Measurements from ENCODE around the gene CLIP4. TPM values are rescaled to one million over a fixed set of nuclear protein-coding genes. Genes with fewer than 3 reads are reported as not detected.

The CLIP4 gene
- total RNA-seq, 2 experiments from 2014 or later, result 25.1 to 26.6 TPM

DNA sequence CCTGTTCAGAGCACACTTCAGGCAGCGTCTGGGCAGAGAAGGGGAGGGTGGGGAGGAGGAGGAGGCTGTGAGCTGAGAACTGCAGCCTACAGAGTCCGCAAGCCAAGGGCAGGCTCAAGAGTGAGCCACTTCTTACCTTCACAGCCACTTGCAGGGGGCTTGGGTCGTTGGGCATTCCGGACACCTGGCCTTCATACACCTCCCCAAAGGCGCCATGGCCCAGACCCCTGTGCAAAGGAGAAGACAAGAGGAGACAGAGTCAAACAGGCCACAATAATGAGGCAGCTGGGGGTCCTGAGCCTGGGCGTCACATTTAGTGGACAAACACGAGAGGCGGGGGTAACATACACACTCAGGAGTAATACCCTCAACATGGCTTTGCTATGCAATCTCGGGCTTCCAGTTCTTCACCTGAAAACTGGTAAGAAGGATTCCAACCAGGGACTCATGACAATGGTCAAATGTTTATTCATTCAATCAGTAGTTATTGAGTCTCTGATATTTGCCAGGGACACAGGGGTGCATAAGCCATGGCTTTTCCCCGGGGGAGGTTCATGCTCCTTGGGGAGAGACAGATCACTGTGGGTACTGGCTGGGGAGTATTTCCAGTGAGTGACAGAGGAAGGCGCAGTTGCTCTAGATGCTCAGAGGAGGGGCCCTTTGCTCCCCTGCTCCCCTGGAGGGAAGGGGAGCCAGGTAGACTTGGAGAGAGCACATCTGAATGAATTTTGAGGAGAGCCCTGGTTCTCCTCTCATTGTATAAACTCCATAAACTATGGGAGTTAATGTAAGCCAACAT is 107.4 kb downstream of the CLIP4 start:
- Mint-ChIP-seq H3K36me3 (ENCODE audit: low read depth) (no peaks in the 10 kb centered on the region), H3K9me3 (no peaks in the 10 kb centered on the region), H3K27ac (no peak overlapping the region), H3K4me1 (ENCODE audit: low read depth) (no peaks in the 10 kb centered on the region), H3K4me3 (no peak overlapping the region), H3K27me3 (ENCODE audit: low read depth) (peaks cover 7% of the 10 kb centered on the region)
- no peak for DNase-seq
- CTCF ChIA-PET, result no interaction called here
- intact Hi-C loops (cut with micrococcal nuclease), result no loop called here

DNA sequence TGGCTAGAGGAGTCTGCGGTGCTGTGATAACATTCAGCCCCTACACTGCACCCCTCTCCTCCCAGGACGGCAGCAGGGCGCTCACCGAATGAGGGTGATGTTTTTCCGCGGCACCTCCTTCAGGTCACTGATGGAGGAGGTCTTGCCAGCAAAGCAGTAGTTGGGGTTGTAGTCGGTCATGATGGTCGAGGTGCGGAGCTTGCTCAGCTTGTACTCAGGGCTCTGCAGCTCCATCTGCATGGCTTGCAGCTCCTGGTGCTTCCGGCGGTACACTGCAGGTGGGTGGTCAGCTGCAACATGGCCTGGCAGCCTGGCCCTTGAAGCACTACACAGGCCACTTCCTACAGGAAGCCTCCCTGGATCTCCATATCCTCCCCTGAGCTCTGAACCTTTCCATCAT is 108.0 kb downstream of the CLIP4 start:
- Mint-ChIP-seq H3K27ac (no peak overlapping the region), H3K27me3 (ENCODE audit: low read depth) (peaks cover 7% of the 10 kb centered on the region), H3K4me1 (ENCODE audit: low read depth) (no peaks in the 10 kb centered on the region), H3K4me3 (no peak overlapping the region), H3K36me3 (ENCODE audit: low read depth) (no peaks in the 10 kb centered on the region), H3K9me3 (no peaks in the 10 kb centered on the region)
- no peak for DNase-seq
- CTCF ChIA-PET, result no interaction called here
- intact Hi-C loops (cut with micrococcal nuclease), result no loop called here

DNA sequence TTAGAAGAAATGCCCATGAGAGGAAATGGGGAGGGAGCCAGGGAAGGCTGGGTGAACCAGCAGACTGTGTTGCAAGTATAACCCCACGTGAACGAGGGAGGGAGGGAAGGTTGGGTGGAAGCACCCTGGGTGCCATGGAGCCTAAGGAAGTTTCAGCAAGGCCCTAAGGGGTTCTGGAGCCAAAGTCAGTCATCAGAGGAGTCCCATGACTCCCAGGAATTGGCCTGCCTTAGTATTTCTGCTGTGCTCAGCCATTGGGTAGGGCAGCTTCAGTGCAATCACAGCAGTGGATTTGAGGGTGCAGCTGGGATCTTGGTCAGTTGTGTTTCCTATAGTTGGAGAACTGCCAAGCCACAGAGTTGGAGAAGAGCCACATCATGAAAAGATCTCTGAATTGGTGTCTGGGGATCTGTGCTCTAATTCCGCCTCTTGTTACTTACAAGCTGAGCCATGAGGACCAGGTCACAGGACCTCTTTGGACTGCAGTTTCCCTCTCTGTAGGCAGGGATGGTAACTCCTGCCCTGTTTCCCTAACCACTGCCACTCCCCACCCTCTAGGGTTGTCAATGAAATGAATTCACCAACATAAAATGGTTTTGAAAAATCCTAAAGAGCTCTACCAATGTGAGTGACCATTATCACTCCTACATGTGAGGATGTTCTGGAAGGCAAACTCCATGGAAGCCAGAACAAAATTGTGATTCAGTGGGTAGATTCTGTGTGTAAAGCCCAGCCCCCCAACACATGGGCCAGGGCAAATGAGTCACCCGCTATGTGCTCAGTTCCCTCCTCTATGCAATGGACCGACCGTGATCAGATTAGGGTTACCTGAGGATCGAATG is 108.9 kb downstream of the CLIP4 start:
- no peak for DNase-seq
- no peaks in the 10 kb centered on the region for H3K9me3 Mint-ChIP-seq
- H3K4me3 Mint-ChIP-seq, result no peak overlapping the region
- CTCF ChIA-PET, result no interaction called here
- H3K36me3 Mint-ChIP-seq (ENCODE audit: low read depth), result no peaks in the 10 kb centered on the region
- no peaks in the 10 kb centered on the region for H3K4me1 Mint-ChIP-seq (ENCODE audit: low read depth)
- H3K27ac Mint-ChIP-seq, result no peak overlapping the region
- H3K27me3 Mint-ChIP-seq (ENCODE audit: low read depth), result peaks cover 7% of the 10 kb centered on the region
- intact Hi-C loops (cut with micrococcal nuclease), result no loop called here

DNA sequence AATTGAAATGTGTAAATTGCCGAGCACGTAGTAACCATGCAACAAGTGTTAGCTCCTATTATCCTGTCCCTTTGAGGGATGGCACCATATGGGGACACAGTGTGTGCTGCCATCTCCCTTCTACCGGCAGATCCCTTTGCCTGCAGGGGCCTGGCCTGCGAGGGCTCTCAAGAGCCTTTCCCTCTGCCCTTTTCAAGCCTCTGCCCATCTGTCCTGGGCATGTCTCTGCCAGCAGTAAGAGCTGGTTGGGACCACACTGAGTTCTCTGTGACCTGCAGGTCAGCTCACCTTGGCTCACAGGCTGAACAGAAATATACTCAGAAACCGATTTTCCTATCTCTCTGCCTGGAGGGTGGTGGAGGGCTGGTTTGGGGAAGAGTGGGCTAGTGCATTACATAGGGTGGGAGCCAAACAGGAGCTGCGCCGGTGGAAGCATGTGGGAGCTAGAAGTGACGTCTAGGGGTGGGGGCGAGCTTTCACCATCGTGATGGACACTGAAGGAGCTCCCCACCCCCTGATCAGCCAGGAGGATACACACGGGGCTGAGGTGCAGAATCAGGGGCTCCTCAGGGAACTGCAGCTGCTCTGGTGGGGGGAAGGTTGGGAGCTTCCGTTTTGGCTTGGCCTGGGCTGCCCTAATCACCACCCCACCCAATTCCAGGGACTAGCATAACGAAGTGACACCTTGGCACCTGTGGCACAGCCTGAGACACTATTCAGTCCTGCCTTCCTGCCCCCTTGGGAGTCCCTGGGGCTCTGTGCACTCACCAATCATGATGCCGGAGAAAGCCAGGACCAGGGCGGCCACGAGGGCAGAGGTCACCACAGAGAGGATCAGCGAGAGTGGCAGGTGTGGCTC is 109.7 kb downstream of the CLIP4 start:
- CTCF ChIA-PET, result interaction anchor here (0.5 kb wide), 1 partner anchor 1412 kb away, joined by 3 read pairs; no protein-coding TSS in a partner anchor
- intact Hi-C loops (cut with micrococcal nuclease), result no loop called here

DNA sequence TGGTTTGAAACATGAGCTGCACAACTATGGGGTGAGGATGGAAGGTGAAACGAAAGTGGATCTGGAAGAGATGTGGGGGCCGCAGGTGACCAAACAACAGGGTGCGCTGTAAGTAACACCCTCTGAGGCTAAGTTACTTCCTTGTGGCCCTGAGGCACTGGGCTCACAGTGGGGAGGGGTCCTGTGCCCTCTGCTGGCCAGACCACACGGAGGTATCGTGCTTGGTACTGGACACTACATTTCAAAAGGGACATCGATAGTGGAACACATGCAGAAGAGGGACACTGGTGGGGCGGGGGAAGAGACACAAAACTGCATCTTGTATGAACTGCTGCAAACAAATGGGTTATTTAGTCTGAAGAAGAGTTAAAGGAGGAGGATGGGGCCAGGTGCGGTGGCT is 110.6 kb downstream of the CLIP4 start:
- H3K4me3 Mint-ChIP-seq, result no peak overlapping the region
- H3K27me3 Mint-ChIP-seq (ENCODE audit: low read depth), result peaks cover 7% of the 10 kb centered on the region
- CTCF ChIA-PET, result no interaction called here
- no peak for DNase-seq
- H3K9me3 Mint-ChIP-seq, result no peaks in the 10 kb centered on the region
- H3K4me1 Mint-ChIP-seq (ENCODE audit: low read depth), result no peaks in the 10 kb centered on the region
- intact Hi-C loops (cut with micrococcal nuclease), result no loop called here
- H3K36me3 Mint-ChIP-seq (ENCODE audit: low read depth), result no peaks in the 10 kb centered on the region
- H3K27ac Mint-ChIP-seq, result no peak overlapping the region

More for the DNA sequence above, 109.7 kb downstream of the CLIP4 start:
- no peak for DNase-seq
- Mint-ChIP-seq H3K36me3 (ENCODE audit: low read depth) (no peaks in the 10 kb centered on the region), H3K9me3 (no peaks in the 10 kb centered on the region), H3K27ac (no peak overlapping the region), H3K27me3 (ENCODE audit: low read depth) (peaks cover 7% of the 10 kb centered on the region), H3K4me3 (no peak overlapping the region), H3K4me1 (ENCODE audit: low read depth) (no peaks in the 10 kb centered on the region)

DNA sequence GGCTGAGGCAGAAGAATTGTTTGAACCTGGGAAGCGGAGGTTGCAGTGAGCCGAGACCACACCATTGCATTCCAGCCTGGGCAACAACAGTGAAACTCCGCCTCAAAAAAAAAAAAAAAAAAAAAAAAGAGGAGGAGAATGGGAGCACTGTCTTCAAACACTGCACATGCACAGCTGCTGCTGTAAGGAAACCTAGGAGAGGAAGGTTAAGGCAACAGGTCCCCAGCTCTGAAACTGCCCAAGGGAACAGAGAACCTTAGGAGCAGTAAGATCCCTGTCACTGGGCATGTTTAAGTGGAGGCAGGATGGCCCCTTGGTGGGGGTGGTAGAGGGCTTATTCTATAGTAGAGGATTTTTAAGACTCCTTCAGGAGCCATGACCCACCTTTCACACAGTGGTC is 111.2 kb downstream of the CLIP4 start:
- no peaks in the 10 kb centered on the region for H3K9me3 Mint-ChIP-seq
- CTCF ChIA-PET, result no interaction called here
- intact Hi-C loops (cut with micrococcal nuclease), result no loop called here
- H3K36me3 Mint-ChIP-seq (ENCODE audit: low read depth), result no peaks in the 10 kb centered on the region
- DNase-seq, result no peak
- H3K4me1 Mint-ChIP-seq (ENCODE audit: low read depth), result no peaks in the 10 kb centered on the region
- no peak overlapping the region for H3K4me3 Mint-ChIP-seq
- H3K27me3 Mint-ChIP-seq (ENCODE audit: low read depth), result peaks cover 7% of the 10 kb centered on the region
- no peak overlapping the region for H3K27ac Mint-ChIP-seq

GRCh38 chr2:29226808-29227207 is 111.6 kb downstream of the CLIP4 start:
- no peaks in the 10 kb centered on the region for H3K9me3 Mint-ChIP-seq
- no peak for DNase-seq
- no peak overlapping the region for H3K27ac Mint-ChIP-seq
- no peak overlapping the region for H3K4me3 Mint-ChIP-seq
- no peaks in the 10 kb centered on the region for H3K4me1 Mint-ChIP-seq (ENCODE audit: low read depth)
- H3K27me3 Mint-ChIP-seq (ENCODE audit: low read depth), result peaks cover 7% of the 10 kb centered on the region
- intact Hi-C loops (cut with micrococcal nuclease), result no loop called here
- CTCF ChIA-PET, result no interaction called here
- H3K36me3 Mint-ChIP-seq (ENCODE audit: low read depth), result no peaks in the 10 kb centered on the region

DNA sequence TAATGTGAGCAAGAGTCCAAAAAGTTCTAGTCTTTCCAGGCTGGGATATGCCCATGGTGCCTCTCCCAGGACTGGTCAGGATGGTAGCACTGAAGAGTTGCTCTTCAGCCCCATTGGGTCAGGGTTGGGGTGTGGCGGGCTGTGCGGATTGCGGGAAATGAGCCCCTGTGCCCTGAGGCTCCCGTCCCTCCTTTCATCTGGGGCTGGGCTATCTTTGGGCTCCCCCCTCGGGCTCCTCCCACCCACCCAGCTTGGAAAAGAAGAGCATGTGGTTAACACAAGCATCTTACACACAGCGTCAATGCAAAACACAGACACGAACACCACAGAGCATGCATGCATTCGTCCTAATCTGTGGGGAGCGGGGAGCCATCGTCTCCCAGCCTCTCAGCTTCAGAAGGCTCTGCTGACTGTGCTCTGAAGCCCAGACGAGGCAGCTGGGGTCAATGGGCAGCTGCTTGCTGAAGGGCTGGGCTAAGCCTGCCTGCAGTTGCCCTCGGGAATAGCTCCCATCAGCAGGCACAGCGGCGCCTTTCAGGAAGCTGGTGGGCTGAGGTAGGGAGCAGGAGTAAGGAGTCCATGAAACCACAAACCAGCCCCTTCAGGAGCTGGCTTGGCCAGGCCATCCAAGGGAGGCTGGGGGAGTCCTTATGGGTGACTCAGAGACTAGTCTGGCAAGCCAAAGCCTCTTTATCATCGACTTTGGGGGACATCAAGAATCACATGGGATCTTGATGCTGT is 112.9 kb downstream of the CLIP4 start:
- no peaks in the 10 kb centered on the region for H3K36me3 Mint-ChIP-seq (ENCODE audit: low read depth)
- intact Hi-C loops (cut with micrococcal nuclease), result no loop called here
- CTCF ChIA-PET, result no interaction called here
- H3K9me3 Mint-ChIP-seq, result no peaks in the 10 kb centered on the region
- H3K27ac Mint-ChIP-seq, result no peak overlapping the region
- peaks cover 7% of the 10 kb centered on the region for H3K27me3 Mint-ChIP-seq (ENCODE audit: low read depth)
- H3K4me1 Mint-ChIP-seq (ENCODE audit: low read depth), result no peaks in the 10 kb centered on the region
- DNase-seq, result no peak
- H3K4me3 Mint-ChIP-seq, result no peak overlapping the region

- H3K4me3 Mint-ChIP-seq, result no peak overlapping the region
- no peaks in the 10 kb centered on the region for H3K9me3 Mint-ChIP-seq
- CTCF ChIA-PET, result no interaction called here
- H3K4me1 Mint-ChIP-seq (ENCODE audit: low read depth), result no peaks in the 10 kb centered on the region
- peaks cover 7% of the 10 kb centered on the region for H3K27me3 Mint-ChIP-seq (ENCODE audit: low read depth)
- DNase-seq, result no peak
- H3K27ac Mint-ChIP-seq, result no peak overlapping the region
- no peaks in the 10 kb centered on the region for H3K36me3 Mint-ChIP-seq (ENCODE audit: low read depth)
- intact Hi-C loops (cut with micrococcal nuclease), result no loop called here
These were observed 113.7 kb downstream of the CLIP4 start for GRCh38 chr2:29228947-29229346.

DNA sequence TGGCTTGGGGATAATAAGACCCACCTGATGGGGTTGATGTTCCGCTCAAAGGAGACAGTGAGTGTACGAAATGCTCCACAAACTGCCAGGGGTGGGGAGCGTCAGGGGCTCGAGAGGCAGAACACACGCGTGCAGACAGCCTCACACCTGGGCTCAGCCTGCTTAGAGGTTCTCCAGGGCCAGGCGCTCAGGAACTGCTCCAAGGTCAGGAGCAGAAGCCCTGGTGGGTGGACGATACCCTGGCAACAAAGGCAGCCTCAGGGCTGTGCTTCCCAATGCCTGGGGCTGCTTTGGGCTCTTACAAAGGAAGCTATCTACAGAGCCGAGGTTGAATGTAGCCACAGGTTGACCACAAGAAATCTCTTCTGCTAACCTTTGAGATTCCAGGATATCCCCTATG is 114.4 kb downstream of the CLIP4 start:
- Mint-ChIP-seq H3K4me1 (ENCODE audit: low read depth) (no peaks in the 10 kb centered on the region), H3K27me3 (ENCODE audit: low read depth) (peaks cover 7% of the 10 kb centered on the region), H3K9me3 (no peaks in the 10 kb centered on the region), H3K36me3 (ENCODE audit: low read depth) (no peaks in the 10 kb centered on the region), H3K27ac (no peak overlapping the region), H3K4me3 (no peak overlapping the region)
- CTCF ChIA-PET, result no interaction called here
- no peak for DNase-seq
- intact Hi-C loops (cut with micrococcal nuclease), result no loop called here

DNA sequence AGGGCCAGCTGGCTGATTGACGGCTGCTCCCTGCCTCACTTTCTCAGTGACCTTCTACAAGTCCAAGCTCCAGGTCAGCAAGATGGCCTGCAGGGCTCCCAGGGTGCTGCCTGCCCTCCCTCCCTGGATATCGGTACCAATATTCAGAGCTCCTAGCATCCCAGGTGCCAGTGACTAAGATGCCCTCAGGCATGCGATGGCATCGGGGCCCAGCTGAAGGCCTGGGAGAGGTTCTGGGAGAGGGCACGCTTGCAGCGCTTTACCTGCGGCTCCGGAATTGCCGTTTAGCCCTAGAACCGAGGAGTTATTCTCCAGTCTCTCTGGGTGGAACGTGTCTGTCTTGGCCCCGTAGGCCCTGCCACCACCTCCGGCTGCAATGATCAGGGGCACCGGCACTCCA is 116.8 kb downstream of the CLIP4 start:
- Mint-ChIP-seq H3K4me3 (no peak overlapping the region), H3K9me3 (no peaks in the 10 kb centered on the region), H3K4me1 (ENCODE audit: low read depth) (no peaks in the 10 kb centered on the region), H3K36me3 (ENCODE audit: low read depth) (no peaks in the 10 kb centered on the region), H3K27ac (no peak overlapping the region), H3K27me3 (ENCODE audit: low read depth) (peaks cover 2% of the 10 kb centered on the region)
- intact Hi-C loops (cut with micrococcal nuclease), result no loop called here
- DNase-seq, result no peak
- CTCF ChIA-PET, result no interaction called here

DNA sequence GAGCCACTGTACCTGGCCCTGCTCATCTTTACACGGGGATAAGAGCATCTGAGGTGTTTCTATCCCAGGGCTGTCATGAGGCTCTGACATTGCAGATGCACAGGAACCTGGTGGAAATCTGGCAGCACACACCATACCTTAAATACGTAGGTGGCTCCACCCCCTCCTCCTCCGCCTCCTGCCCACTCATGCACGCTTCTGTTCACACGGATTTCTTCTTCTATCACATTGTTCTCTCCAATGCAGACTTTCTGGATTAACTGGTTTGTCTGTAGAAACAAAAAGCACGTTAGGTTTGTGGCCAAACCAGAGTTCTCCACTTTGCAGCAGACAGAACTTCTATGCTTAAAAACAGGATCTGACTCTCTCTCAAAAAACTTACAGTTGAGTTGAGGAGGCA is 118.2 kb downstream of the CLIP4 start:
- Mint-ChIP-seq H3K4me1 (ENCODE audit: low read depth) (no peaks in the 10 kb centered on the region), H3K36me3 (ENCODE audit: low read depth) (no peaks in the 10 kb centered on the region), H3K9me3 (no peaks in the 10 kb centered on the region), H3K27me3 (ENCODE audit: low read depth) (peaks cover 5% of the 10 kb centered on the region), H3K27ac (no peak overlapping the region), H3K4me3 (no peak overlapping the region)
- CTCF ChIA-PET, result no interaction called here
- DNase-seq, result no peak
- intact Hi-C loops (cut with micrococcal nuclease), result no loop called here
